Prostate gland (tissue), 2 donors: Measurements from ENCODE around the gene GSC.

Experiments used
- CTCF ChIP-seq, 4 experiments: fragments of 200-600 bp in 2 of 4; fragments of 450-650 bp in 2 of 4; sonication (generic) in 2 of 4; IDR thresholded peaks; 1 replicate in 3 of 4; 2 replicates in 1 of 4; pipeline ENCODE4 v1.5.1; 2016 to 2019; ENCODE audit warnings: antibody characterized with exemption in 4 of 4, mild to moderate bottlenecking in 2 of 4, moderate library complexity in 2 of 4
- POLR2A ChIP-seq: fragments of 450-650 bp; IDR thresholded peaks from one replicate; pipeline ENCODE4 v1.6.1; 2016; ENCODE audit warnings: antibody characterized with exemption, mild to moderate bottlenecking

- TF ChIP-seq POLR2A (no peak), CTCF (IDR thresholded peaks at IDR 0.05) (no peak)
Observed at GRCh38 chr14:94801225-94801624, 31.3 kb upstream of the GSC start.
